ENCODE measurements around the gene NSD1. TPM values are rescaled to one million over a fixed set of nuclear protein-coding genes. Genes with fewer than 3 reads are reported as not detected.

The NSD1 gene
- total and polyA plus RNA-seq, 7 donors: 3.0 to 41.5 (median 34.6) TPM

GRCh38 chr5:177194268-177194667, 60.7 kb downstream of the NSD1 start:
- Histone ChIP-seq H3K4me3 (no peak overlapping the region), H3K27ac (no peak overlapping the region), H3K27me3 (no peaks in the 10 kb centered on the region), H3K4me1 (peaks cover 0 to 11% (median 4%) of the 10 kb centered on the region in 4 donors), H3K9me3 (no peaks in the 10 kb centered on the region), H3K36me3 (peaks cover 0 to 68% (median 6%) of the 10 kb centered on the region in 4 donors)
- TF ChIP-seq CTCF (IDR thresholded peaks at IDR 0.05) (no peak), EP300 (IDR thresholded peaks at IDR 0.05) (no peak)
- intact Hi-C loops (cut with DNase I): loop anchor here (5.0 kb wide), 1 partner anchor 77 kb away; no protein-coding TSS in a partner anchor
- WGBS, 2 donors: 48 to 67% methylated on average over 3 of the region's 3 CpGs
- DNase-seq: no peak

GRCh38 chr5:177195307-177195952, 61.9 kb downstream of the NSD1 start:
- Histone ChIP-seq H3K4me1 (peaks cover 0 to 9% (median 2%) of the 10 kb centered on the region in 4 donors), H3K27ac (no peak overlapping the region), H3K27me3 (no peaks in the 10 kb centered on the region), H3K9me3 (no peaks in the 10 kb centered on the region), H3K4me3 (no peak overlapping the region), H3K36me3 (peaks cover 0 to 79% (median 6%) of the 10 kb centered on the region in 4 donors)
- intact Hi-C loops (cut with DNase I): no loop called here
- DNase-seq: no peak
- no peak for TF ChIP-seq POLR2A (IDR thresholded peaks at IDR 0.05)
- no peak for TF ChIP-seq POLR2AphosphoS5 (IDR thresholded peaks at IDR 0.05)
- WGBS, 2 donors: 97% methylated on average over 9 of the region's 9 CpGs

GRCh38 chr5:177198738-177199137, 65.2 kb downstream of the NSD1 start:
- no peaks in the 10 kb centered on the region for H3K9me3 ChIP-seq
- H3K4me1 ChIP-seq: peaks cover 0 to 9% (median 2%) of the 10 kb centered on the region in 4 donors
- H3K36me3 ChIP-seq: peaks cover 0 to 78% (median 2%) of the 10 kb centered on the region in 4 donors
- no peaks in the 10 kb centered on the region for H3K27me3 ChIP-seq
- no peak overlapping the region for H3K27ac ChIP-seq
- TF ChIP-seq POLR2A (IDR thresholded peaks at IDR 0.05): no peak
- TF ChIP-seq POLR2AphosphoS5 (IDR thresholded peaks at IDR 0.05): no peak
- TF ChIP-seq CTCF (IDR thresholded peaks at IDR 0.05): no peak
- no peak overlapping the region for H3K4me3 ChIP-seq
- no peak for DNase-seq
- WGBS, 2 donors: 88 to 93% methylated on average over 5 of the region's 5 CpGs
- intact Hi-C loops (cut with DNase I): no loop called here

GRCh38 chr5:177204281-177204680, 70.7 kb downstream of the NSD1 start:
- Histone ChIP-seq H3K36me3 (peaks cover 0 to 78% (median 8%) of the 10 kb centered on the region in 4 donors), H3K4me1 (no peaks in the 10 kb centered on the region), H3K27ac (no peak overlapping the region), H3K27me3 (no peaks in the 10 kb centered on the region), H3K9me3 (no peaks in the 10 kb centered on the region), H3K4me3 (no peak overlapping the region)
- 95 to 96% methylated on average over 9 of the region's 9 CpGs for WGBS, 2 donors
- intact Hi-C loops (cut with DNase I): no loop called here
- no peak for DNase-seq
- TF ChIP-seq POLR2A (IDR thresholded peaks at IDR 0.05) (no peak), EP300 (IDR thresholded peaks at IDR 0.05) (no peak)

GRCh38 chr5:177209610-177210009, 76.0 kb downstream of the NSD1 start:
- Histone ChIP-seq H3K9me3 (no peaks in the 10 kb centered on the region), H3K27ac (no peak overlapping the region), H3K27me3 (no peaks in the 10 kb centered on the region), H3K36me3 (peaks cover 13 to 92% (median 23%) of the 10 kb centered on the region in 4 donors), H3K4me3 (no peak overlapping the region), H3K4me1 (no peaks in the 10 kb centered on the region)
- intact Hi-C loops (cut with DNase I): no loop called here
- WGBS, 2 donors: 80 to 90% methylated on average over 4 of the region's 4 CpGs
- no peak for DNase-seq
- TF ChIP-seq CTCF (IDR thresholded peaks at IDR 0.05) (no peak), POLR2A (IDR thresholded peaks at IDR 0.05) (no peak), EP300 (IDR thresholded peaks at IDR 0.05) (no peak), POLR2AphosphoS5 (IDR thresholded peaks at IDR 0.05) (no peak)

- no peak overlapping the region for H3K27ac ChIP-seq
- no peaks in the 10 kb centered on the region for H3K27me3 ChIP-seq
- no peak overlapping the region for H3K4me3 ChIP-seq
- no peaks in the 10 kb centered on the region for H3K4me1 ChIP-seq
- H3K9me3 ChIP-seq: no peaks in the 10 kb centered on the region
- H3K36me3 ChIP-seq: peaks cover 12 to 83% (median 23%) of the 10 kb centered on the region in 4 donors
- DNase-seq: no peak
- intact Hi-C loops (cut with DNase I): no loop called here
- TF ChIP-seq POLR2A (IDR thresholded peaks at IDR 0.05) (no peak), EP300 (IDR thresholded peaks at IDR 0.05) (no peak), POLR2AphosphoS5 (IDR thresholded peaks at IDR 0.05) (no peak), CTCF (IDR thresholded peaks at IDR 0.05) (no peak)
- WGBS, 2 donors: 63 to 65% methylated on average over 3 of the region's 3 CpGs
These were observed 78.7 kb downstream of the NSD1 start for GRCh38 chr5:177212242-177212641.

Data from sigmoid colon (tissue), 7 donors.